Measurements from ENCODE around the gene TEAD2.

DNA sequence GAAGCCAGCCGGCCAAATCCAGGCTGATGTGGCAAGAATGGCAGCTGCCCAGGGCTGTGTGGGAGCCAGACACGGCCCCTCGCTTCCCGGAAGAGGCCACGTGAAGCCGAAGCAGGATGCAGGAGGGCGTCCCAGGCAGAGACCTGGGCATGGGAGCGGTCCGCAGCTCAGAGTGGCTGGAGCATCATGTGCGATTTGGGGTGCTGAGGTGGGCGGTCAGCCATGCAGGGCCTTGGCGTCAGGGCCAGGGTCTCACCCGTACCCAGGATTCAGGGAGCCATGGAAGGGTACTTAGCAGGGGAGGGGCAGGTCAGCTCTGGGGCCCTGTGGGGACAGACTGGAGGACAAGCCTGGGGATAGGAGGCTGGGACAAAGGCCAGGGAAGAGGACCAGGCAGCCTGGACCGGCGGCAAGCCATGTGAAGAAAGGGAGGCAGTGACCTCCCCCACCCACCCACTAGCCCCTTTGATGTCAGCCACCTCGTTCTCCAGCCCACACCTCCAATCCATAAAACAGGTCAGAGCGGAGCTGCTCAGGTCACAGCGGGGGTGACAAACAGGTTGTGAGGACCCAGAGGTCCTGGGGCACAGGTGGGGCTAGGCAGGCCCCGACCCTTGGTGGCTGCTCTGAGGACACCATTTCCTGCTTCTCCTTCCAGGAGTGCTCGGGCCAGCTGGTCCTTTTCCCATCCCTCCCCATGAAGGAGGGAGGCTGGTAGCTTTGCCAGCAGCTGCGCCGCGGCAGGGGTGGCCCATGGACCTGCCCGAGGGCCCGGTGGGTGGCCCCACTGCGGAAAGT is 28.1 kb upstream of the TEAD2 start:
- TF ChIP-seq, protein P1, sequence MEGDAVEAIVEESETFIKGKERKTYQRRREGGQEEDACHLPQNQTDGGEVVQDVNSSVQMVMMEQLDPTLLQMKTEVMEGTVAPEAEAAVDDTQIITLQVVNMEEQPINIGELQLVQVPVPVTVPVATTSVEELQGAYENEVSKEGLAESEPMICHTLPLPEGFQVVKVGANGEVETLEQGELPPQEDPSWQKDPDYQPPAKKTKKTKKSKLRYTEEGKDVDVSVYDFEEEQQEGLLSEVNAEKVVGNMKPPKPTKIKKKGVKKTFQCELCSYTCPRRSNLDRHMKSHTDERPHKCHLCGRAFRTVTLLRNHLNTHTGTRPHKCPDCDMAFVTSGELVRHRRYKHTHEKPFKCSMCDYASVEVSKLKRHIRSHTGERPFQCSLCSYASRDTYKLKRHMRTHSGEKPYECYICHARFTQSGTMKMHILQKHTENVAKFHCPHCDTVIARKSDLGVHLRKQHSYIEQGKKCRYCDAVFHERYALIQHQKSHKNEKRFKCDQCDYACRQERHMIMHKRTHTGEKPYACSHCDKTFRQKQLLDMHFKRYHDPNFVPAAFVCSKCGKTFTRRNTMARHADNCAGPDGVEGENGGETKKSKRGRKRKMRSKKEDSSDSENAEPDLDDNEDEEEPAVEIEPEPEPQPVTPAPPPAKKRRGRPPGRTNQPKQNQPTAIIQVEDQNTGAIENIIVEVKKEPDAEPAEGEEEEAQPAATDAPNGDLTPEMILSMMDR (IDR thresholded peaks at IDR 0.05; ENCODE audit: low read depth, low read length), result no peak
- no peak for TF ChIP-seq EZH2phosphoT487 (IDR thresholded peaks at IDR 0.05; ENCODE audit: low read depth)
